NCI-H1930 (cell line): ENCODE results near the gene STAU1.
A peak's percentile ranks its signal among the peaks of the same experiment; 100 is the strongest.
"Not testable (repeated sequence)": the region's sequence is repeated elsewhere in the genome, so short reads cannot be mapped to it uniquely, and the experiment has no call there.

Source experiments
- DNase-seq, 2 experiments: peaks; one replicate each; lab custom pipeline; 2025; lab: John Stamatoyannopoulos, UW

The STAU1 gene

DNA sequence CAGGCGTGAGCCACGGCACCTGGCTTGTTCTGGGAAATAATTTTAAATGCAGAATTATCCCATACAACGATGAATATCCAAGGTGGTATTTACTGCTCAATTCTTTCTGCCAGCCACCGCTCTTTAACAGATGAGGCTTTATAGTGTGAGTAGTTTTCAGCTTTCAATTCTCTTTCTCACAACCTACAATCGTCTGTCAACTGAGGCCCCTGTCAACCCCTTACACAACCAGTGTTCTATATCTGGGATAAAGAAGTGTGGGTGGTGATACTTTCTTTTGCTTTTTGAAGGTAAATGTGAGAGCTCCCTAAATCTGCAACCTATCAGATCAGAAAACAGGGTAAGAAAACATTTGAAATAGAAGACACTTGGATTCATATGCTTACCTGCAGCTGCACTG lies 22.5 kb downstream of the STAU1 start:
- no peak for DNase-seq

DNA sequence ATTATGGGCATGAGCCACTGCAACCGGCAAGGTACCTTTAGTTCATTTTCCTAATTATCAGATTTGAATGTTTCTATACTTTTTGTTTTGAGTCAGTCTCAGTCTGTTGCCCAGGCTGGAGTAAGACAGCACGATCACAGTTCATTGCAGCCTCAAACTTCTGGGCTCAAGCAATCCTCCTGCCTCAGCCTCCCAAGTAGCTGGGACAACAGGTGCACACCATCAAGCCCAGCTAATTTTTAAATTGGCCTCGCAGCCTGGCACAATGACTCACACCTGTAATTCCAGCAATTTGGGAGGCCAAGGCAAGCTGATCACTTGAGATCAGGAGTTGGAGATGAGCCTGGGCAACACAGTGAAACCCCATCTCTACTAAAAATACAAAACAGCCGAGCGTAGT lies 24.4 kb downstream of the STAU1 start:
- DNase-seq: no peak

- DNase-seq: no peak
These were observed 26.5 kb downstream of the STAU1 start for GRCh38 chr20:49161428-49162152.

DNA sequence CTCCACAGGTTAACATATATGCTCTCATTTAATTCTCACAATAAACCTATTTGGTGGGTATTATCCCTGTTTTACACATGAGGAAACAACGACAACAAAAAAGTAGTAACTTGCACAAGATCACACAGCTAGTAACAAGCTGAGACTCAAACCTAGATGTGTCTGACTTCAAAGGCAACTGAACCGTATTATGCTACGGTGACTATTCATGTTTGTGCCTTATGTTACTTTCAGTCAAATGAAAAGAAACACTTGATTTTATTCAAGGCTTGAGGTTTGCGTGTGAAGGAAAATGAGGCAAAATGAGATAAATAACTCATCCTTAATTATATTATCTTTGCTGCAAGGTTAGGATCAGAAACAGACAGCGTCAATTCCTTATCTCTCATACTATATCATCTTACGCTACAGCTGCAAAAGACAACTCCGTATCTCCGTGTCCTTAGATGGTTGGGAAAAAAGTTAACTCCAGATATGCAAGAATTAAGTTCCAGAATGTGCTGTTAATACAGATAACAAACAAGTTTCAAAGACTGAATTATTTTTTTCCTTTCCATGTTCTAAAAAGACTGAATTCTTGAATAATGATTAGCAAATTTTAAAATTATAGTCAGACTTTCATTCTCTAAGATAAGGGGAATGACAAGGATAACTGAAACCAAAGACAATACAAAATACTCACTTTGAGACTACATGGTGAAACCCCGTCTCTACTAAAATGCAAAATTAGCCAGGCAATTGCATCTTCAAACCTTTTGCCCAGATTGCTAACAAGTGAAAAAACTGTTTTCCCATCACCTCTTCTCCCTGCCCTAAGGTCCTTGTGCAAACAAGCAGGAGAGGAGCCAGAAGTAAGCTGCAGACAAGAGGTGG lies 27.8 kb downstream of the STAU1 start:
- DNase-seq: no peak

DNA sequence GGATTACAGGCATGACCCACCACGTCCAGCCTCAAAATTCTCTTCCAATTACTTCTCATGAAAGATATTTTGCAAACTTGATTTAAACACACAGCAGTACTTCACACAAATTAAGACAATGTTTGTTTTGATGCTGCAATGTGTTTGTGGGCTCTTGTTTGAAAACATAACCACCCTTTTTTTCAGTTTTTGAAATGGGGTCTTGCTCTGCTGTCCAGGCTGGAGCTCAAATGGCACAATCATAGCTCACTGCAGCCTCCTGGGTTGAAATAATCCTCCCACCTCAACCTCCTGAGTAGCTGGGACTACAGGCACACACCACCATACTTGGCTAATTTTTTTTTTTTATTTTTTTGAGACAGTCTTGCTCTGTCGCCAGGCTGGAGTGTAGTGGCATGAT lies 31.0 kb downstream of the STAU1 start:
- no peak for DNase-seq

GRCh38 chr20:49156481-49156880 lies 31.7 kb downstream of the STAU1 start:
- DNase-seq: no peak

- DNase-seq: no peak
These were observed 36.7 kb downstream of the STAU1 start for GRCh38 chr20:49151436-49151835.

GRCh38 chr20:49149281-49150045 lies 38.7 kb downstream of the STAU1 start:
- DNase-seq: no peak

DNA sequence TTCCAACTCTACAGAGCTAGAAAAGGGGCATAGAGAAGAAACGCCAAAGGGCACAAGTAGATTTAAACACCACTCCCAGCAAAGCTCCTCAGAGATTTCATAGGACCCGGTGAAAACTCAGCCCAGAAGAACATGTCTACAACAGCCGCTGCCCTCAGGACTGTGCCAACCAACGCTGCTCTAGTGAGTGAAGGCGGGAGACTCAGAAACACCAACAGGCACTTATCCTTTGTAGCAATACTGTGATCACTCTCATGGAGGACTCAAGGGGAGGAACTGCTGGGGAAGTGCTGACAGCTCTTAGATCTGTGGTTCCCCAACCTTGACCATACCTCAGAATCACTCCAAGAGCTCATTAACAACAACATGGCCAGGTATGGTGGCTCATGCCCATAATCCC lies 39.5 kb downstream of the STAU1 start:
- DNase-seq: no peak

- DNase-seq: no peak
These were observed 40.8 kb downstream of the STAU1 start for GRCh38 chr20:49147296-49147695.

- no peak for DNase-seq
These were observed 41.5 kb downstream of the STAU1 start for GRCh38 chr20:49146442-49147225.

- DNase-seq: no peak
These were observed 47.3 kb downstream of the STAU1 start for GRCh38 chr20:49140834-49141233.

- no peak for DNase-seq
These were observed 47.7 kb downstream of the STAU1 start for GRCh38 chr20:49140411-49140810.

GRCh38 chr20:49138431-49138830 lies 49.7 kb downstream of the STAU1 start:
- DNase-seq: no peak

GRCh38 chr20:49136817-49137571 lies 51.1 kb downstream of the STAU1 start:
- DNase-seq: no peak

- not testable (repeated sequence) for DNase-seq
These were observed 53.3 kb downstream of the STAU1 start for GRCh38 chr20:49134797-49135196.

- DNase-seq: no peak
These were observed 54.6 kb downstream of the STAU1 start for GRCh38 chr20:49133571-49133970.

GRCh38 chr20:49132995-49133478 lies 55.1 kb downstream of the STAU1 start:
- DNase-seq: peak in 1 of 2 experiments; percentile 22

DNA sequence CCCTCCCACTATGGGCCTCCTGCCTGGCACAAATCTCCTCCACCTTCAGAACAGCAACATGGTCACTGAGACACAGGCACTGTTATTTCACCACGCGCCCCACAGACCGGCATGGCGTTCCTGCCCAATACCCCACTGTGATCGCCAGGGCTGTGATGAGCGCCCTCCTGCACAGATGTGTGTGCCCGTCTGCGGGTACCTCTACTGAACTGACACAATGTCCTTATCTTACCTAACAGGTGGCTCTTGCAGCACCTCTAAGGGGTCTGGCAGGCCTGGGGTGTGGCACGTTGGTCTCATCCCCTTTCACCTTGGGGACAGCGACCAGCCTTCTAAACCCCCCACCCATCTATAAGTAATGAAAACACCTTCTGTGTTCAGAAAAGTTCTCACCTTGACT lies 64.2 kb downstream of the STAU1 start:
- no peak for DNase-seq

DNA sequence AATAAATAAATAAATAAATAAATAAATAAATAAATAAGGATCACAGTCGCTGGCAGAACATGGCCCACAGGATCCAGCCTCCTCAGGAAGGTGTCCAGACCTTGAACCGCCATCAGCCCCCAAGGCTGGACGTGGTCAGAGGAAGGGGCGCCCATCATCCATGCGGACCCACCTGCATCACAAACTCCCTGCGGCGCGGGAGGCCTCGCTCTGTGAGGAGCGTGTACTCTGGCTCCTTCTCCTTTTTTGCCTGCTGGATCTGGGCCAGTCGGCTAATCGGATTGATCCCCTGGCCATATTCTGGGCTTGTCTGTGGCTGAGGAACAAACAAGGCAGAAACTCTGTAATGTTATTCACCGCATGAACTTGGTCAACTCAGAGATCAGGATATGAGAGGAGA lies 65.2 kb downstream of the STAU1 start:
- DNase-seq: no peak

- DNase-seq: no peak
These were observed 68.1 kb downstream of the STAU1 start for GRCh38 chr20:49119988-49120387.
